MM.1S (cell line): ENCODE data around the gene FGF19.

ENCODE experiments used
- CTCF ChIP-seq: fragments of 300-600 bp; sonication (generic); IDR thresholded peaks from 2 replicates; pipeline ENCODE4 v1.5.1; 2016; ENCODE audit warnings: antibody characterized with exemption, low read length, mixed read lengths
- EZH2 ChIP-seq: fragments of 300-600 bp; sonication (generic); optimal IDR thresholded peaks from 2 replicates; pipeline ENCODE3; 2017; ENCODE audit warnings: low read depth, mild to moderate bottlenecking, antibody characterized with exemption, low read length, mixed read lengths
- EZH2phosphoT487 ChIP-seq: fragments of 300-600 bp; sonication (generic); IDR thresholded peaks from 2 replicates; pipeline ENCODE4 v1.6.1; 2018; ENCODE audit warnings: antibody characterized with exemption, low read length

- TF ChIP-seq CTCF: no peak
- no peak for TF ChIP-seq EZH2
- TF ChIP-seq EZH2phosphoT487: no peak
These were observed 15.1 kb upstream of the FGF19 start for GRCh38 chr11:69718912-69719311.
